Measurements from ENCODE around the gene ARHGAP18. TPM values are rescaled to one million over a fixed set of nuclear protein-coding genes. Genes with fewer than 3 reads are reported as not detected.

The ARHGAP18 gene
- total RNA-seq, 1 donor from 2014 or later, result 8.3 TPM

- intact Hi-C loops (cut with micrococcal nuclease), result loop anchor here (1.0 to 5.0 kb wide), 13 partner anchors 13 to 1172 kb away; partner anchors contain the start of gene ARHGAP18
Measured at GRCh38 chr6:129671442-129672340, 38.3 kb downstream of the ARHGAP18 start.

DNA sequence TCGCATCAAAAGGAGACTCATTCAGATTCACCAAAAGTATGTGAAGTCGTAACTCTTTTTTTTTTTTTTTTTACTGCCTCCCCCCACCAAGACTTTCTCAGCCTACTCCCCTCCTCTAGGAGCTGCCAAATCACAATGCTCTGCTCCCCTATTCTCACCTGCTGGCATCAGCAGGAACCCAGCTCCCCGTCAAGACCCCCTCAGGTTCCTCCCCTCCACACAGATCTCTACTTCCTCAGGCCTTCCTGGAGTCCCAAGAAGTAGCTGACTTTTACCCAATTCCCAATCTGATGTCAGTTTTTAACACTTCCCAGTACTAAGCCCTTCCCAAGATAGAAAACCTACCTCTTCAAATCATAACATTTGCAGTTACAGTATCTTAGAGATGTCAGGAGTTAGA, 39.3 kb downstream of the ARHGAP18 start:
- intact Hi-C loops (cut with micrococcal nuclease), result loop anchor here (1.0 to 5.0 kb wide), 7 partner anchors 49 to 1173 kb away; no protein-coding TSS in a partner anchor

- intact Hi-C loops (cut with micrococcal nuclease), result no loop called here
Measured at GRCh38 chr6:129667621-129668020, 42.4 kb downstream of the ARHGAP18 start.

DNA sequence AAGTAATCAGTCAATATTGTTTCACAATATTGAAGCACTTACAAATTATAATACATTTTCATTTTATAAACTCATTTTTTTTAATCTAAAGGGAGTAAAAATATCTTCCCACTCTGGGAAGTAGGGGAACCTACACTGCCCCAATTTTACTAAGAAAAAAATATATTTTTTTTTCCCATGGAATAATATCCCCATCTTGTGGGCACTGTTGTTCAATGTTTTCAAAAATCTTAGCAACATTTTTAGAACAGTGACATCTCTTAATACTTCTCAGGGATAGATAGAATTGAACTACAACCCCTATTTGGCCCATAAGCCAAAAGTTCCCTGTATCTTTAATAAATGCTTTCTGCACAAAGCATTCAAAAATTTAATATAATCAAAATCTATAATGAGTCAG, 42.9 kb downstream of the ARHGAP18 start:
- intact Hi-C loops (cut with micrococcal nuclease), result no loop called here

GRCh38 chr6:129665555-129665954, 44.4 kb downstream of the ARHGAP18 start:
- intact Hi-C loops (cut with micrococcal nuclease), result no loop called here

DNA sequence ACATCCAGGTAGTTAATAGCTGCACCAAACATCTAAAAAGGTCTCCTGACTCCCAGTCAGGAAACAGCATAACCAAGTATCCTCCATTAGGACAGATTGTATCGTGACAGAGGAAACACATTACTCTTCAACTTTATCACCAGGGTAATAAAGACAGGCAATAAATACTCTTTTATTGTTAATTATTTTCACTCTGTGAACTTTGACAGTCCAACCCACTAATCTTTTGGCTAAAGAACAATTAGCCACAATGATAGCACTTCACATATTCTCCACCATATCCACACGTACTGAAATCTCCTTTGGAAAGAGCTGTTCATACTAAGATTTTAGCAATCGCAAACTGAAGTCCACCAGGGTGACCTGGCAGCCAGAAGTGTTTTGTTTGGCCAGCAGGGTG, 46.4 kb downstream of the ARHGAP18 start:
- intact Hi-C loops (cut with micrococcal nuclease), result loop anchor here (2.0 kb wide), 1 partner anchor 33 kb away; no protein-coding TSS in a partner anchor

- intact Hi-C loops (cut with micrococcal nuclease), result loop anchor here (2.0 kb wide), 1 partner anchor 32 kb away; no protein-coding TSS in a partner anchor
Measured at GRCh38 chr6:129662980-129663431, 47.0 kb downstream of the ARHGAP18 start.

DNA sequence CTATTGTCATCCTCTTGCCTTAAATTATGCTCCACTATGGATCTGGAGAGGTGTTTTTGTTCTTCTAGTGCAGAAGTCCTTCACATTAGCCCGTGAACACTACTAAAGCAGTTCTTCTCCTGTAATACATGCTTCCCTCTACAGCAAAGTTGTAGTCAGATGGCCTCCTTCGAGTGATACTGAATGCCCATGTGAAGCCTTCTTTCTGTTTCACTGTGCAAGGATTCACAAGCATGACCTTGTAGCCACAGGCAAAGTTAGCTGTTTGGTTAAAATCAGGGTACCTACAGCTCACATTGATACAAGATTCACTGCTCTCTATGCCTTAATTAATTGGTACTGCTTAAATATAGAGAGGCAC, 47.6 kb downstream of the ARHGAP18 start:
- intact Hi-C loops (cut with micrococcal nuclease), result loop anchor here (2.0 kb wide), 1 partner anchor 32 kb away; no protein-coding TSS in a partner anchor

DNA sequence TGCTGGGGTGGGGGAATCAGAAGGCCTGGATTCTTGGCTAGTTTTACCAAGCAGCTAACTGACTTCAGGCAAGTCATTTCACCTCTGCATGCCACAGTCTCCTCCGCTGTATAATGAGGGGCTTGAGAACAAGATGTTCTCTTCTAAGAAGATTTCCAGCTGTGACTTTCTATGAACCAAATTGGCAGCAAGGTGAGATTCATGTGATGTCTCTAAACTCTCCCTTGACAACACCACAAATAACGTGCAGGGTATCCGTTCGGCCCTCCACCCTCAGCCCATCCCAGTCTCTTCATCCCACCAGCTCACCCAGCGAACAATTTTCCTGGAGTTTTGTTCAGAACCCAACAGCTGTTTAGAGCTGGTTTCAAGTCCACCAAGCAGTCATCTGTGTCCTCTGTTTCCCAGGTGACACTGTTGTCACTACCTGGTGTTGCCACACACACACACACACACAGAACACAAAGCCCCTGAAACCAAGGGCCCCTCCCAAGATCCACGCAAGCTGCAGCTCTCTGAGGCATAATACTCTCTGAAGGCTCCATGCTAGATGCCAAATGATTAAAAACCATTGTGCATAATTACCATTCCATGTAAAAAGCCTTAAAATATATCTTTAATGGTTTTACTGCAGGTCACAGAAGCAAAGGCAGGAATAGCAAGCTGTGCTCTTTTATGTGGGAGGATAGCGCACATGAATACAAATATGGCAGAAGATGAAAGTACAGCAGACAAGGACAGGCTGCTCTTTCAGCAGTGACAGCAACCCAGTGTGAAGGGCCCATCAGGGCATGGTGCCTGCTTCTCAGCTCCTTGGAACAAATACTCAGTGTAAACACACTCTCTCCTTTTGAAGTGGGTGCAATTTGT, 48.2 kb downstream of the ARHGAP18 start:
- intact Hi-C loops (cut with micrococcal nuclease), result loop anchor here (2.0 kb wide), 1 partner anchor 31 kb away; no protein-coding TSS in a partner anchor

DNA sequence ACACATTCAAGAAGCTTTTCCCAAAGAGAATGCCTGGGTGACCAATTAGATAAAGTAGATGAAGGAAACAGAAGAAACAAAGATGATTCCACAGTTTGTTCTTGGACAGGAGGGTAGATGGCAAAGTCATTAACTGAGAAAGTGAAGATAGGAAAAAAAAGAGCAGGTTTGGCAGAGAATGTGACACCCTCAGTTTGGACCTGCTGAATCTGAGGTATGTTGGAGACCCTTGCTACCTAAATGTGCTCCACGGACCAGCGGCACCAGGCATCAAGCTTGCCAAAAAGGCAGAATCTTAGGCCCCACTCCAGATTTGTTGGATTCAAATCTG, 49.7 kb downstream of the ARHGAP18 start:
- intact Hi-C loops (cut with micrococcal nuclease), result no loop called here

GRCh38 chr6:129659590-129660345, 50.2 kb downstream of the ARHGAP18 start:
- intact Hi-C loops (cut with micrococcal nuclease), result no loop called here

- intact Hi-C loops (cut with micrococcal nuclease), result no loop called here
Measured at GRCh38 chr6:129659167-129659566, 50.8 kb downstream of the ARHGAP18 start.

- intact Hi-C loops (cut with micrococcal nuclease), result no loop called here
Measured at GRCh38 chr6:129657483-129657882, 52.5 kb downstream of the ARHGAP18 start.

DNA sequence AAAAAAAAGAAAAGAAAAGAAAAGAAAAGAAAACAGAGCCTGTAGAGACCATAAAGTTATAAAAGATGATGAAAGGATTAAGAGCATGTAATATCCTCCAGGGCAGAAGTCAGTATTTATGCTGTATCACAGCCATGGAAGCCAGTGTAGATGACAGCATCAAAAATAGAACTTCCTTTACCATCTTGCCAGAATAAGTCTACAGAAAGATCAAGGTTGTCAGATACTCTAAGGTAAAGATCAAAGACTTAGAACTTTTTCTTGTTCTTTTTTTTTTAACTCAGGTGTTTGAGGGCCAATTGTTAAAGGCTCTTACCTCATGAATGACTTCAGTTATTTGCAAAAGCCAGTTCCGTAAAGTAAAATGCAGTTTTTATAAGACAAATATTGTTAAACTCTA, 54.6 kb downstream of the ARHGAP18 start:
- intact Hi-C loops (cut with micrococcal nuclease), result no loop called here

- intact Hi-C loops (cut with micrococcal nuclease), result no loop called here
Measured at GRCh38 chr6:129653746-129654145, 56.2 kb downstream of the ARHGAP18 start.

- intact Hi-C loops (cut with micrococcal nuclease), result no loop called here
Measured at GRCh38 chr6:129653229-129653628, 56.7 kb downstream of the ARHGAP18 start.

DNA sequence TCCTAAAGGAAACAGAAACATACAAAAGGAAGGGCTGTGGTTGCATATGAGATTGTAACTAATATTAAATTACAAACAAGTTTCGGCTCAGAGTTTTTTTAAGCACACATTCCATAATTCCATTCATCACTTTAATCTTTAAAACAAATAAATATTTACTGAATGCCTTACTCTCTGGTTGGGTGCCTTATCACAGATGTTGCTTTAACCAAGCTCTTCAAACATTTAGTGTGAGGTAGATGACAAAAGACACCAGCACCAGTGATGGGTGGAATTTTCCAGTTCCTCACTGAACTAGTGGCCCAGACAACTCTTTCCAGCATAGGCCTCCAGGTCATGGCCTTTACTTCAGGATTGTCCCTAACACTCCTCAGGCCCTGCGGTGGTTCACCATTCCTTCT, 58.7 kb downstream of the ARHGAP18 start:
- intact Hi-C loops (cut with micrococcal nuclease), result no loop called here

DNA sequence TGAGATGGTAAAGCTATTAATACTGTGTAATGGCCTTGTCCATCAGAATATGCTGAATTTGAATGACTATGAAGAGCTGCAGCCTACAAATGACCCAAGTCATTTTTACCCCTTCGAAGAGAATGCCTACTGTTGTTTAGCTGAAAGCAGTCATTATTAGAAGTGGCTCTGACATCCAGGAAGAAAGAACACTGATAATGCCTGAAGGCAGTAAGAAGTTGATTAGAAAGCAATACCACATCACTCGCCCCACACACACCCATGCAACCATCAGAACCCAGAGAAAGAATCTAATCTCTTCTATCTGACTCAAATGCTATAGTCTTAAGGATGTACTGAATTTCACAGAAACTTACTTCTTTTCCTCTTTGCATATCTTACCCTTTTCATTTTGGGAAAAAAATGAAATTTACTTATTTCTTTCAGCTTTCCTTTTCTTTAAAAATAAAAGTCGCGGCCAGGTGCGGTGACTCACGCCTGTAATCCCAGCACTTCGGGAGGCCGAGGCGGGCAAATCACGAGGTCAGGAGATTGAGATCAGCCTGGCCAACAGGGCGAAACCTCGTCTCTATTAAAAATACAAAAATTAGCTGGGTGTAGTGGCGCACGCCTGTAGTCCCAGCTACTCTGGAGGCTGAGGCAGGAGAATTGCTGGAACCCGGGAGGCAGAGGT, 61.0 kb downstream of the ARHGAP18 start:
- intact Hi-C loops (cut with micrococcal nuclease), result no loop called here

- intact Hi-C loops (cut with micrococcal nuclease), result no loop called here
Measured at GRCh38 chr6:129647044-129647443, 62.9 kb downstream of the ARHGAP18 start.

- intact Hi-C loops (cut with micrococcal nuclease), result no loop called here
Measured at GRCh38 chr6:129646642-129647041, 63.3 kb downstream of the ARHGAP18 start.
